Gastroesophageal sphincter (tissue), 4 donors: ENCODE data around the gene CFAP97D2. TPM values are rescaled to one million over a fixed set of nuclear protein-coding genes. Genes with fewer than 3 reads are reported as not detected.

Experiments used
- ATAC-seq: fragments of 150-250 bp; one replicate; pipeline ENCODE4 v1.9.1; 2016; ENCODE audit warnings: mild to moderate bottlenecking, moderate library complexity
- H3K27ac ChIP-seq, 4 donors: fragments of 200-600 bp; sonication (generic) in 3 of 4; 1 replicate in 3 of 4; 2 replicates in 1 of 4; pipeline ENCODE4 v1.5.1; 2016 to 2019
- H3K27me3 ChIP-seq: fragments of 200-600 bp; sonication (generic); one replicate; pipeline ENCODE4 v1.5.1; 2019
- H3K36me3 ChIP-seq, 2 donors: fragments of 200-600 bp; sonication (generic); one replicate each; pipeline ENCODE4 v1.5.1; 2019; ENCODE audit warnings: control low read depth in 1 of 2
- H3K4me1 ChIP-seq, 3 donors: fragments of 200-600 bp; sonication (generic); 1 replicate in 2 of 3; 2 replicates in 1 of 3; pipeline ENCODE4 v1.5.1; 2016 to 2019; ENCODE audit warnings: control low read depth in 2 of 3
- H3K4me3 ChIP-seq, 2 donors: fragments of 200-600 bp; sonication (generic); one replicate each; pipeline ENCODE4 v1.5.1; 2019; ENCODE audit warnings: mild to moderate bottlenecking in 1 of 2, moderate library complexity in 1 of 2
- H3K9me3 ChIP-seq, 3 donors: fragments of 200-600 bp; sonication (generic); one replicate each; pipeline ENCODE4 v1.5.1; 2017 to 2019; ENCODE audit warnings: control low read depth in 2 of 3
- EP300 ChIP-seq: sonication (generic); formaldehyde crosslinking; IDR thresholded peaks from one replicate; pipeline ENCODE4 v1.6.1; 2017; ENCODE audit warnings: antibody characterized with exemption, mild to moderate bottlenecking
- POLR2A ChIP-seq, 2 donors: fragments of 450-650 bp; IDR thresholded peaks; one replicate each; pipeline ENCODE4 v1.6.1; 2017; ENCODE audit warnings: antibody characterized with exemption in 2 of 2, mild to moderate bottlenecking in 2 of 2, moderate library complexity in 1 of 2
- POLR2AphosphoS5 ChIP-seq: sonication (generic); formaldehyde crosslinking; IDR thresholded peaks from one replicate; pipeline ENCODE4 v1.6.1; 2017; ENCODE audit warnings: antibody characterized with exemption
- WGBS, 2 donors: methylation state at CpG; one replicate each; pipeline ENCODE4 v1.1.5; 2018; ENCODE audit warnings: low coverage in 1 of 2; 5-methylcytosine and 5-hydroxymethylcytosine counted together
- total RNA-seq, 4 donors: library from RNA; depleted of rRNA; stranded (reverse); fragments of >200 nt; gene quantifications; one replicate each; pipeline ENCODE4 v1.1.0, GENCODE V29; 2016
- TF ChIP-seq, protein P1 (sequence below), 4 experiments: fragments of 200-600 bp in 2 of 4; fragments of 450-650 bp in 2 of 4; sonication (generic) in 1 of 4; IDR thresholded peaks; one replicate each; pipeline ENCODE4 v1.5.1; 2017 to 2019; ENCODE audit warnings: antibody characterized with exemption in 4 of 4, mild to moderate bottlenecking in 2 of 4, moderate library complexity in 2 of 4

The CFAP97D2 gene
- total RNA-seq, 4 donors from 2014 or later, result not detected

- WGBS, 2 donors, result 88 to 92% methylated on average over 7 of the region's 7 CpGs
Measured at GRCh38 chr13:114136576-114136975, 42.5 kb upstream of the CFAP97D2 start.

DNA sequence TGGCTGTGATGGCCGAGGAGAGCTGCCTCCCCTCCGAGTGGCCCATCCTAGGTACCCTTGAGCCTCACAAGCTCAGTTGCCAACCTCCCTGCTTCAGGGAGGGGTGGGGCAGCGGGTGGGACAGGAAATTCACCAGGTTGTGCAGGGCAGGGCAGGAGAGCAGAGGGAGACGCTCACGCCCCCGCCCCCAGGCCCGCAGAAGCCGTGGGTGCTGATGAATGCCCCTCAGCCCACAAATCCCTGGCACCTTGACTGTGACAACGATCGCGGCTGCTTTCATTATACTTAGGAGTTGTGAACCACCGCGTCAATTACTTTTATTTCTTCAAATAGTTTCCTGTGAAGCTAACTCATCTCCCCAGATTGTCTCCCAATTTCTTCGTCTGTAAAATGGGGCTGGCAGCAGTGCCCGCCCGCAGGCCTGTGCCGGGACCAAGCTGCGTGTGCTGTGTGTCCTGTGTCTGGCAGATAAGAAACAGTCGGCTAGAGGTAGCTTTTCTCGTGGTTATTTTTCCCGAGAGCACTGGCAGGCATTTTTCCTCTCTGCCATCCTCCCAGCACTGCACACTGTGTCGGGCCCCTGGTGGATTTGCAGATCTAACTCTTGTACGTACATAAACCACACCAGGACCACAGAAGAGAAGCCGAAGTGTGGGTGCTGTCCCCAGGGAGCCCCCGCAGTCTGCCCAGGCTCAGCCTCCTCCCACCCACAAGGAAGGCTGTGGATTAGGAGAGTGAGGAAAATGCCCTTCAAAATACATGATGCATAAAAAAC, 38.7 kb upstream of the CFAP97D2 start:
- Histone ChIP-seq H3K36me3 (no peaks in the 10 kb centered on the region), H3K4me1 (peaks cover 0 to 12% (median 11%) of the 10 kb centered on the region in 3 donors), H3K4me3 (no peak overlapping the region), H3K27me3 (no peaks in the 10 kb centered on the region), H3K27ac (no peak overlapping the region), H3K9me3 (no peaks in the 10 kb centered on the region)
- no peak for ATAC-seq
- 70% methylated on average over 3 to 17 of the region's 25 CpGs for WGBS, 2 donors
- TF ChIP-seq POLR2AphosphoS5, result no peak
- TF ChIP-seq POLR2A (IDR thresholded peaks at IDR 0.05), result no peak
- TF ChIP-seq, protein P1, sequence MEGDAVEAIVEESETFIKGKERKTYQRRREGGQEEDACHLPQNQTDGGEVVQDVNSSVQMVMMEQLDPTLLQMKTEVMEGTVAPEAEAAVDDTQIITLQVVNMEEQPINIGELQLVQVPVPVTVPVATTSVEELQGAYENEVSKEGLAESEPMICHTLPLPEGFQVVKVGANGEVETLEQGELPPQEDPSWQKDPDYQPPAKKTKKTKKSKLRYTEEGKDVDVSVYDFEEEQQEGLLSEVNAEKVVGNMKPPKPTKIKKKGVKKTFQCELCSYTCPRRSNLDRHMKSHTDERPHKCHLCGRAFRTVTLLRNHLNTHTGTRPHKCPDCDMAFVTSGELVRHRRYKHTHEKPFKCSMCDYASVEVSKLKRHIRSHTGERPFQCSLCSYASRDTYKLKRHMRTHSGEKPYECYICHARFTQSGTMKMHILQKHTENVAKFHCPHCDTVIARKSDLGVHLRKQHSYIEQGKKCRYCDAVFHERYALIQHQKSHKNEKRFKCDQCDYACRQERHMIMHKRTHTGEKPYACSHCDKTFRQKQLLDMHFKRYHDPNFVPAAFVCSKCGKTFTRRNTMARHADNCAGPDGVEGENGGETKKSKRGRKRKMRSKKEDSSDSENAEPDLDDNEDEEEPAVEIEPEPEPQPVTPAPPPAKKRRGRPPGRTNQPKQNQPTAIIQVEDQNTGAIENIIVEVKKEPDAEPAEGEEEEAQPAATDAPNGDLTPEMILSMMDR (IDR thresholded peaks at IDR 0.05), result no peak
- no peak for TF ChIP-seq EP300

More at GRCh38 chr13:114136576-114136975, 42.5 kb upstream of the CFAP97D2 start:
- no peak for ATAC-seq
- no peak overlapping the region for H3K27ac ChIP-seq
- peaks cover 0 to 4% (median 0%) of the 10 kb centered on the region in 3 donors for H3K4me1 ChIP-seq
- no peaks in the 10 kb centered on the region for H3K36me3 ChIP-seq
- no peak overlapping the region for H3K4me3 ChIP-seq
- H3K9me3 ChIP-seq, result no peaks in the 10 kb centered on the region
- no peaks in the 10 kb centered on the region for H3K27me3 ChIP-seq
- TF ChIP-seq POLR2A (IDR thresholded peaks at IDR 0.05), result no peak
- no peak for TF ChIP-seq POLR2AphosphoS5
- TF ChIP-seq EP300, result no peak
- TF ChIP-seq, protein P1 (IDR thresholded peaks at IDR 0.05), result no peak

DNA sequence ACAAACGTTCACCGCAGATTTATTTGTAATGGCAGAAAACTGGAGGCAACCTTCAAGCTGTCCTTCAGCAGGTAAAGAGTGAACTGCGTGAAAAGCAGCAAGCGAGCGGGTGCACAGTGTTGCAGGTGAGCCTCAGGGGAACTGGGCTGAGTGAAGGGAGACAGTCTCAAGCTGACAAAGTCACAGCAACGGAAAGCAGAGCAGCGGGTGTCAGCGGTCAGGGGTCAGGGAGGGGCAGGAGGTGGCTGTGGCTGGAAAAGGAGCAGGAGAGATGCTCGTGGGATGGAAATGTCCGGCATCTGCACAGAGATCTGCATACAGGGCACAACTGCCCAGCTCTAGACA, 38.2 kb upstream of the CFAP97D2 start:
- H3K4me1 ChIP-seq, result peaks cover 0 to 12% (median 11%) of the 10 kb centered on the region in 3 donors
- H3K27ac ChIP-seq, result no peak overlapping the region
- 55% methylated on average over 8 of the region's 10 CpGs; no CpG with 5 or more reads in 1 of the 2 donors for WGBS, 2 donors
- no peak overlapping the region for H3K4me3 ChIP-seq
- ATAC-seq, result no peak
- no peaks in the 10 kb centered on the region for H3K9me3 ChIP-seq
- H3K36me3 ChIP-seq, result no peaks in the 10 kb centered on the region
- no peaks in the 10 kb centered on the region for H3K27me3 ChIP-seq
- TF ChIP-seq POLR2A (IDR thresholded peaks at IDR 0.05) (no peak), EP300 (no peak), POLR2AphosphoS5 (no peak)
- TF ChIP-seq, protein P1 (IDR thresholded peaks at IDR 0.05), result no peak

GRCh38 chr13:114141261-114141996, 37.6 kb upstream of the CFAP97D2 start:
- no peak for ATAC-seq
- Histone ChIP-seq H3K9me3 (no peaks in the 10 kb centered on the region), H3K4me1 (peaks cover 0 to 12% (median 11%) of the 10 kb centered on the region in 3 donors), H3K27ac (no peak overlapping the region), H3K36me3 (no peaks in the 10 kb centered on the region), H3K4me3 (no peak overlapping the region), H3K27me3 (no peaks in the 10 kb centered on the region)
- WGBS, 2 donors, result 75 to 83% methylated on average over 14 to 15 of the region's 15 CpGs
- TF ChIP-seq POLR2A (IDR thresholded peaks at IDR 0.05) (no peak), POLR2AphosphoS5 (no peak), EP300 (no peak)
- TF ChIP-seq, protein P1 (IDR thresholded peaks at IDR 0.05), result no peak
